Stimulated activated CD4-positive, alpha-beta T cell treated with anti-CD3 and anti-CD28 coated beads, TNF-alpha, amount 100 ng/mL, for 1 hour (primary cell): Measurements from ENCODE around the gene SEC11A.
"Not testable (repeated sequence)": the region's sequence is repeated elsewhere in the genome, so short reads cannot be mapped to it uniquely, and the experiment has no call there.

ENCODE experiments used
- DNase-seq, 3 donors: peaks; one replicate each; pipeline ENCODE4 v3.0.0-alpha.2; 2020; ENCODE audit warnings: low read depth in 3 of 3, low spot score in 1 of 3

SEC11A gene

DNA sequence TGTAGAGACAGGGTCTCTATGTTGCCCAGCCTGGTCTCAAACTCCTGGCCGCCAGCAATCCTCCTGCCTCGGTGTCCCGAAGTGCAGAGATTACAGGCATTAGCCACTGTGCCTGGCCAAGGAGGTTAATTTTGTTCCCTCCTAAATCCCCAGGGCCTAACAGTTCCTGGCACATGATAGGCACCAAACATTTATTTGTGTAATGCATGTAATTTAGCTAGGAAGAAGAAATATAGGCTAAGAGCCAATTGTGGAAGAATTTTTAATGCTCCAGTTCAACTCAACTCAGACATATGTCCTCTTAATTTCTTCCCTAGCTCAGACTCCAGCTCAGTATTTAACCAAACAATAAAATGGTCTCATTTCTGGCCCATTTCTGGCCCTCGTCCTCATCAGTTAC lies 24.8 kb upstream of the SEC11A start:
- no peak for DNase-seq

DNA sequence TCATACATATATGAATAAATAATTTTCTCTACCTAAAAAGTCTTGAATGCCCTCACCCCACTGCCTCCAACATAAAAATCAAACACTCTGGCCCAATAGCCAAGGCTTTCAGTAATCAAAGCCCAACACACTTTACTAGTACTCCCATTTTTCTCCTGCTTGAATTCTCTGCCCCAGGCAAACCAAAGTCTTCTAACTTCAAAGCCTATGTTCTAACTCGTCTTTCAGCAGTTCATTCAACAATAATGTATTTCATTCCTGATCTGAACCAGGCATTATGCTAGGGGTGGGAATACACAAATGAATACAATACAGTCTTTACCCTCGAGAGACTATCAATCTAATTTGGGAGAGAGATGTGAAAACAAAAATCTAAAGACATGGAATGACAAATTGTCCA lies 21.1 kb upstream of the SEC11A start:
- no peak for DNase-seq

DNA sequence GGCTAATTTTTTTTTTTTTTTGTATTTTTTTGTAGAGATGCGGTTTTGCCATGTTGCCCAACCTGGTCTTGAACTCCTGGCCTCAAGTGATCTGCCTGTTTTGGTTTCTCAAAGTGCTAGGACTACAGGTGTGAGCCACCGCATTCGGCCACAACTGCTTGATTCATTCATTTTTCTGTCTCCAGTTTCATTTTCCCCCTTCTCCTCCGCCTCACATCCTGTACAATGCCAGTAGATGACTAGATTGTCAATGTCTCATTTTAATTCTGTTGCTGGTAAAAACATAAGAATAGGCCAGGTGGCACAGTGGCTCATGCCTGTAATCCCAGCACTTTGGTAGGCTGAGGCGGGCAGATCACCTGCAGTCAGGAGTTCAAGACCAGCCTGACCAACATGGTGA lies 20.4 kb upstream of the SEC11A start:
- DNase-seq: peak in 1 of 3 donors; percentile 32

DNA sequence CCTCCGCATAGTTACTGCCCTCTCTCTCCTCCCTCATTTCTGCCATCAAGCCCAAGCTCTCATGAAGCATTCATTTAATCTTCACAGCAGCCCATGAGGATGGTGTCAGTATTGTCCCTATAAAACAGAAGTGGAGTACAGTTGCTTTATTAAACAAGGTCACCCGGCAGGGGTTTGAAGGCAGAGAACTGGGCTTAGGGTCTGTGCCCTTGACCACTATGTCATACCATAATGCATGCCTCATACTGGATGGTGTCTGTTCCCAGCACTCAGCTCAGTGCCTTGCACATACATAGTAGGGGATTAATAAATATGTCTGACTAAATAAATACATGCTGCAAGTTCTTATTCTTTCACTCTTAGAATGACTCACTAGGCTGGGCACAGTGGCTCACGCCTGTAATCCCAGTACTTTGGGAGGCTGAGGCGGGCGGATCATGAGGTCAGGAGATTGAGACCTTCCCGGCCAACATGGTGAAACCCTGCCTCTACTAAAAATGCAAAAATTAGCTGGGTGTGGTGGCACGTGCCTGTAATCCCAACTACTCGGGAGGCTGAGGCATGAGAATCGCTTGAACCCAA lies 19.6 kb upstream of the SEC11A start:
- not testable (repeated sequence) for DNase-seq

DNA sequence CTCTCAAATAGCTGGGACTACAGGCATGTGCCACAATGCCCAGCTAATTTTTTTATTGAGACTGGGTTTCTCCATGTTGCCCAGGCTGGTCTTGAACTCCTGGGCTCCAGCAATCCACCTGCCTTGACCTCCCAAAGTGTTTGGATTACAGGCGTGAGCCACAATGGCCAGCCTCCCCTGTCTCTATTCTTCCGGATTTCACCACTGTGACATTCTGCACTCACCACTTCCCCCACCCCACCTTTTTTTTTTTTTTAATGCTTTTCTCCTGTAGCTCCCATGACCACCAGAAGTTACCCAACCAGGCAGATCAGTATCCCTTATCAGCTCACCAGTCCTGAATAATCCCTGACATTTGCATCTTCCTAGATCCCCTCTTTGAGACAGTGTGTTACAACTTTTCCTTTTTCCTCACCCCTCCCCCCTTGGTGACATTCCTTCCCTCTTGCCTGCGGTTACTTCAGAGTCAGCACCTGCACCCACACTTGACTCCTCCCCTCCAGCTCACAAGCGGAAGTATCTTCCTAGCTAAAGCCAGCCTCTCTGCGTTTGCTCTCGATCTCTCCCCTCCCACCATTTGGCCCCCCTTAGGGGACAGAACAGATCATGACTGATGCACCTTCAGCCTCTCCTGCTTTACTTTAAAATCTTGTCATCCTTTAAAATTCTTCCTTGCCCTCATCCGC lies 19.0 kb upstream of the SEC11A start:
- DNase-seq: peak in 2 of 3 donors; percentile 29

DNA sequence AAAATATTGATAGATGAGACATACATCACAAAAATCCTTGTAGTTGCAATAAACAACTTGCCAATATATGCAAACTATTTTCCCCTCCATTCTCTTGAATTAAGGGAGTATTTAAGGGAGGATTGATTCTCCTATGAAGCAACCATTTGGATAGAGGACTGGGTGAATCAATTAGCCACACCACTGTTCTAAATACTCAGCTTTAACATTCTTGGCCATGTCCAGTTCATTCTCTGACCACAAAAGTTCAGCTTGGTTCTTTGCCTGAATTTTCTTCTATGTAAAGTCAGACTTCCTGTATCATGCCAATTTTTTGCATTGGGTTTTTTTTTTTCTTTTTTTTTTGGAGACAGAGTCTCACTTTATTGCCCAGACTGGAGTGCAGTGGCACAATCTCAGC lies 15.8 kb upstream of the SEC11A start:
- DNase-seq: no peak

DNA sequence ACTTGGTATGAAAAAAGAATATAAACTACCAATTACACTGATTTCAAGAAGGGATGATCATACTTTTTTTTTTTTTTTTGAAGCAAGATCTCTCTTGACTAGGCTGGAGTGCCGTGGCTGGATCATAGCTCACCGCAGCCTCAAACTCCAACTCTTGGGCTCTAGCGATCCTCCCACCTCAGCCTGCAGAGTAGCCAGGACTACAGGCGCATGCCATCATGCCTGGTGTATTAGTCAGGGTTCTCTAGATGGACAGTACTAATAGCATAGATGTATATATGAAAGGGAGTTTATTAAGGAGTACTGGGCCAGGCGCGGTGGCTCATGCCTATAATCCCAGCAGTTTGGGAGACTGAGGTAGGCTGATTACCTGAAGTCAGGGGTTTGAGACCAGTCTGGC lies 11.5 kb upstream of the SEC11A start:
- DNase-seq: no peak

DNA sequence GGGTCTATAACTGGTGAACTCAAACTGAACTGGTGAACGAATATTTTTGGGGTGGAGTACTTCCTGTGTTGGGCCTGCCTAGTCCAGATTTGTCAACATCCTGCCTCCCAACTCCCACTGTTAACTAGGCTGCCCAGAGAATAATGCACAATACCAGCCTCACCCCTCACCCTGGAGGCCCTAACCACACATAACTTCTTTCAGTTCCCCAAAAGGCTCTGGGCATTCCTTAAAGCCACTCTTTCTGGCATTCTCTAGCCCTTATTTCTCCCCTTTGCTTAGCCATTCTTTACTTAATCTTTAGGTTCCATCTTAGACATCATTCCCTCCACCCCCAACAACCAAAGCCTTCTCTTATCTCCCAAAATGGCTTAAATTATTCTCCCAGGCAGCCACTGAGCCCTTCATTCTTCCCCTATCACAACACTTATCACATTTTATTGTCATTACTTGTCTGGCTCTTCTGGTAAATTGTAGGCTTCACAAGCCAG lies 9.1 kb upstream of the SEC11A start:
- no peak for DNase-seq

DNA sequence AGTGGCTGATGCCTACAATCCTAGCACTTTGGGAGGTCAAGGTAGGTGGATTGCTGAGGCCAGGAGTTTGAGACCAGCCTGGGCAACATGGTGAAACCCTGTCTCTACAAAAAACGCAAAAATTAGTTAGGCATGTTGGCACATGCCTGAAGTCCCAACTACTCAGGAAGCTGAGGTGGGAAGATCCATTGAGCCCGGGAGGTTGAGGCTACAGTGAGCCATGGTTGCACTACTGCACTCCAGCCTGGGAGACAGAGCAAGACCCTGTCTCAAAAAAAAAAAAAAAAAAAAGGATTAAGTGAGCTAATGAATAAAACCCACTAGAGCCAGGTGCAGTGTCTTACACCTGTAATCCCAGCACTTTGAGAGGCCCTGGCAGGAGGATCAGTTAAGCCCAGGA lies 6.7 kb upstream of the SEC11A start:
- DNase-seq: no peak

DNA sequence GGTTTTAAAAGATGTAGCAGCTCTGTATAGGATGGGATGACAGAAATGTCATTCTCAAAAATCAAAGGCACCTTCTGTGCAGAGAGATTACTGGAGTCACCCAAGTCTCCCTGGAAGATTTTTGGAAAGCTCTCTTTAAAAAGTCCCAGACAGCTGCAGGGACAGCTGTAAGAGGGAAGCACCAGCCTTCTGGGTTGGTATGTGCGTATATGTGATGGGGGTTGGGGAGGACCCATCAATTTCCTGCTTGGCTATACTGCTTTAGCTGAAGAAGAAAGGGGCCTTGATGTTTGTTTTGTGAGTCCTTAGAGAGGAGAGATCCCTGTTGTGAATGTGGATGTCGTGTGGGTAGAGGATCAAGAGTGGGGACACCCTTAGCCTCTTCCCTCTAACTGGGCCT lies 5.4 kb upstream of the SEC11A start:
- DNase-seq: no peak

DNA sequence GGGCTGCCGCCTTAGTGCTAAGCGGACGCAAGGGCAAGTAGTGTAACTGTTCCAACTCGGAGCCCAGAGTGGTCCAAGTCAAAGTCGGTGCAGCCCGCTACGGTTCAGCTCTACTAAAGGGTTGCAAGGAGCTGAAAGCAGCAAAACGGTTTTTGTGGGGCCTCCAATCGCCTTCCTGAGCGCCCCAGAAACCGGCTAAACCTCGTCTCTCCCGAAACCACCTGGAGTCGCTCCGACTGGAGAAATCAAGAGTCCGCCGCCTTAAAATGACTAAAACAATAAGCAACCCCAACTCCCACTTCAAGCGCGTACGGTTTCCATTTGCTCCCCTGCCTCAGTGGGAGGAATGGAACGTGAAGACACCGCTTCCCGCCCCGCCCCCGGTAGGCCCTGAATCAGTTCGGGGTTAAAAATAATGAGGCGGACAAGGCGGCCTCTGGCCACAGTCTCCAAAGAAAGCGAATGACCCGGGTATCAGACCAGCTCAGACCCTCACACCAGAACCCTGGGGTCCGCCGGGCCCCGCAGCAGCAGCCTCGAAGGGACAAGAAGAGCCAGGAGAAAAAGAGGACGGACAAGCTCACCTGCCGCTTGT lies 401 bp downstream of the SEC11A start:
- DNase-seq: peak in 1 of 3 donors; percentile 23

DNA sequence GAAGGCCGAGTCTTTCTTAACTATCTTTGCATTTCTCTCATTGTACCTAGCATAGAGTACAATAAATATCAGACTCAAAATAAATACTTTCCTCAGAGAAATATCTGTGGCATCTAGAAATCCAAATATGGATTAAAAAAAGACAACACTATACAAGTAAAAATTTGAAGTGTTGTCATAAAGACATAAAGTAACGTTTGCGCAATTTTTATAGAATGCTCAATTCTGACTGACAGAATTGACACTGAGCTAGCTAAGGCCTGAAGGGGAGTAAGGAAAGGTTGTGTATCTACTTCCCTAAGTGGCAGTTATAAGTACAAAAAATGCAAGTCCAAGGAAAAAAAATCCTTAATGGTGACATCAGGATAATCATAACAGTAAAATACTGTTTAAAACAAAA lies 1.1 kb downstream of the SEC11A start:
- DNase-seq: no peak

DNA sequence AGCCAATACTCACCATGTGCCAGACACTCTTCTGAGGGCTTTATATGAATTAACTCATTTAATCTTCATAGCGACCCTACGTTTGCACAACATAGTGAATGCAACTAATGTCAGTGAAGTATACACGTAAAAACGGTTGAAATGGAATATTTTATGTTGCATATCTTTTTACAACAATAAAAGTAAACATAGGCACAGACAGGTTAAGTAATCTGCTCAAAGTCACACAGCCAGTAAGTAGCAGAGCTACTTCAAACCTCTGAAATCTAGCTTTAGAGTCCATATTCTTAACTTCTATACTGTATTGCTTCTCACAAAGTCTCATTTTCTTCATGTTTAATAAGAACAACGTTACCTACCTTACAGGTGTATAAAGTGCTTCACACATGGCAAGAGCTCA lies 1.6 kb downstream of the SEC11A start:
- no peak for DNase-seq

DNA sequence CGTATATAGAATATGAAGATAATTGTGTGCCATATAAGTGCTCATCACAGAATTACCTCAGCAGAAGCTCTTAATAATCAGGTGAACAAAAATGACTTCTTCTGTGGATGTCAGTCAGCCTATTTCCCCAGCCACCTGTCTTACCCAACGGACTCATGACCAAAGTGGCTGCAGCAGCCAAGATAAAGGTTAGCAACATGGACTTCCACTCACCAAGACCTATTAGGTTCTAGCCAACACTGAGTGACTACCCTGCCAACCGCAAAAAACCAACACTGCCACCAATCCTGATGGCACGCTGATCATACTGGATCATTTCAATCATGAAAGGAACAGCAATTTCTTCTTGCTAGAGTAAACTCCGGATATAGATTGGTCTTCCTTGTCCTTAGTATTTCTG lies 12.1 kb downstream of the SEC11A start:
- no peak for DNase-seq

DNA sequence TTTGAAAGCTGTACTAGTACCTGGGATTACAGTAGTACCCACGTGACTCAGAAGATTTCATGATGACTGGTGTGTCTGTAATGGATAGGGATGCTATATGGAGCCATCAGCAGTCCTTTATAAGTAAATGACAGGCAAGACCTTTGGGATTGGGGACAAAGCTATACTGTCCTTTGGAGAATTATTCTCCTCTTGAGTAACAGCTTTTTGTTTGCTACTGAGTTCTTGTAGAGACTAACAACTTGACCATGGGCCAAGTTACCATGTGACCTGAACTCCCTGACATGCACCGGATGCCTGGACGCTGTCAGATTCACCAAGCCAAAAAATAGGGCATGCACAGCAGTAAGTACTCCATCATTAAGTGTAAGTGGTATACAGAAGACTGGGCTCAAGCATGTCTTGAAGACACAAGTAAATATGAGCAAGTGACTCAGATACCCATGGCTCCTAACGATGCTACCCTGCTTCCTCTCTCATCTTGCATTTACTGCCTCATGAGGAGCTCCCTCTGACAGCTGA lies 12.9 kb downstream of the SEC11A start:
- no peak for DNase-seq

DNA sequence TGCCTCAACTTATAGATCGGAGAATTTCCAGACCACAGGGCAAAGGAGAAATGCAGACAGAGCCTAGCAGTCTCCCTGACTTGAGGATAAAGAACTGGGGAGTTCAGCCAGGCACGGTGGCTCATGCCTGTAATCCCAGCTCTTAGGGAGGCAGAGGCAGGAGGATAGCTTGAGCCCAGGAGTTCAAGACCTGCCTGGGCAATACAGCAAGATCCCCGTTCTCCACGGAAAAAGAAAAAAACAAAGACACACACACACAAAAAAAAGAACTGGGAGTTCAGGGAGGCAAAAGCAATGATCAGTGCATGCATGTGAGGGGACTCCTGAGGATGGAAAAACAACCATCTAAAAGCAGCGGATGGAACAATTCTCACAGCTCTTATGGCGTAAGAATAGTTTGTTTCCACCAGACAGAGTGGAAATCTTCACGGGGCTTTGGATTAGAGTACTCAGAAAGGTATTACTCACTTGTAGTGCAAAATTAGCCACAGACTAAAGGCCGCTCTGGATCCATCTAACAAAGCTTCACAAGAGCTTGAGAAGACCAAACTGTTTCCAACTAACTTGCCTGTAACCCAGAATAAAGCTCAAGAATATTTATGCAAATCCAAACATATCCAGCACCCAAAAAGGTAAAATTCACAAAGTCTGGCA lies 16.3 kb downstream of the SEC11A start:
- DNase-seq: no peak

DNA sequence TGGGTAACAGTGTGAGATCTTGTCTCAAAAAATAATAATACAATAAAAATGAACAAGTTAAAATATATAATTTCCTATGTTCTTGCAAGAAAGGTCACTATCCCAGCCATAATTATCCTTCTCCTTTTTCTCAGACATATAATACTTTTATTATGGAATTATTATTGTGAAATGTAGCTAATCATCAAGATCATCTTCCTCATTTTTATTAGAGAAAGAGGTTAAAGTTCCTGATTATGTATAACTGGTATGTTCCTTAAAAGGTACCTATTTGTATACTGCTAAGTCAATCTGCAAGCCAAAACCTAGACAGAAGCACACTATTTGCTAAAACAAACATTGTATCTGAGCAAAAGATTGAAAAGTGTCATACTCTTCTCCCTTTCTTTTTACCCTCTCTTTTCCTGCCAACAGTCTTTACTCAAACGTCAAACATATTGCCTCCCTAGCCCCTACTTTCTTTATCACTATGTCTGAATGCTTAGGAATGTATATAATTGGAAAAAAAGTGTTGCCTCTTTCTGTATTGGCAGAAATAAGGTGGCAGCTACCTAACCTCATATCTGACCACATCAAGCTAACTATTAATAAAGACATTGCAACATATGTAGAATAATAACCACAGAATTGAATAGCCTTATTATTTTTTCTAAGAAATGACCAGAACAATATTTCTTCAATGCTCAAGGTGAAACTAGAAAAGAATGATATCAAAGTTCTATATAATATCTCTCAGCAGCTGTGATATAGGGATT lies 18.5 kb downstream of the SEC11A start:
- DNase-seq: no peak

DNA sequence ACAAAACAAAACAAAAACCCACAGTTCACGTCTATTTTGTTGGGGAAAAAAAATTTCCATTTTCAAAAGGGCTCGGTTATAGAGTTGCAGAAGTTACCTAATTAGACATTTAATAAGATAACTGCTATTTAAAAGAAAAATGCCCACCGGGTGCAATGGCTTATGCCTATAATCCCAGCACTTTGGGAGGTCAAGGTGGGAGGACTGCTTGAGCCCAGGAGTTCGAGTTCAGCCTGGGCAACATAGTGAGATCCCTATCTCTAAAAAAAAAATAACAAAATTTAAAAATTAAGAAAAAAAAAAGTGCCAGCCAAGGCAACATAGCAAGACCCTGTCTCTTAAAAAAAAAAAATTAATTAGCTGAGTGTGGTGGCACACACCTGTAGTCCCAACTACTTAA lies 19.2 kb downstream of the SEC11A start:
- no peak for DNase-seq

DNA sequence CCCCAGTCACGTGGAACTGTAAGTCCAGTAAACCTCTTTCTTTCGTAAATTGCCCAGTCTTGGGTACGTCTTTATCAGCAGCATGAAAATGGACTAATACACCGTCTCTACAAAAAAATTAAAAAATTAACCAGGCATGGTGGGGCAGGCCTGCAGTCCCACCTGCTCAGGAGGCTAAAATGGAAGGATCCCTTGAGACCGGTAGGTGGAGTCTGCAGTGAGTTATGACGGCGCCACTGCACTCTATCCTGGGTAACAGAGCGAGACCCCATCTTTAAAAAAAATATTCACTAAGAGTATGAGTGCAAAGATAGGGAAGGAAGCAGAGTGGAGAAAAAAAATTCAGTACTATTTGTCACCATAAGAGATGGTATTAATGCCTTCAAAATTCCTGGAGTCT lies 25.6 kb downstream of the SEC11A start:
- no peak for DNase-seq

DNA sequence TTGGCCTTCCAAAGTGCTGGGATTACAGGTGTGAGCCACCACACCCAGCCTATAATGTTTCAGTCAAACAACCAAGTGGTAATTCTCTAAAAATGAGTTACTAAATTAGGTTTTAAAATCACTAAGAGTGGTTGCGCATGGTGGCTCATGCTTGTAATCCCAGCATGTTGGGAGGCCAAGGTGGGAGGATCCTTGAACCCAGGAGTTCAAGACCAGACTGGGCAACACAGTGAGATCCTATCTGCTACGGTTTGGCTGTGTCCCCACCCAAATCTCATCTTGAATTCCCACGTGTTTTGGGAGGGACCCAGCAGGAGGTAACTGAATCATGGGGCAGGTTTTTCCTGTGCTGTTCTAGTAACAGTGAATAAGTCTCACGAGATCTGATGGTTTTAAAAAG lies 26.1 kb downstream of the SEC11A start:
- DNase-seq: no peak

DNA sequence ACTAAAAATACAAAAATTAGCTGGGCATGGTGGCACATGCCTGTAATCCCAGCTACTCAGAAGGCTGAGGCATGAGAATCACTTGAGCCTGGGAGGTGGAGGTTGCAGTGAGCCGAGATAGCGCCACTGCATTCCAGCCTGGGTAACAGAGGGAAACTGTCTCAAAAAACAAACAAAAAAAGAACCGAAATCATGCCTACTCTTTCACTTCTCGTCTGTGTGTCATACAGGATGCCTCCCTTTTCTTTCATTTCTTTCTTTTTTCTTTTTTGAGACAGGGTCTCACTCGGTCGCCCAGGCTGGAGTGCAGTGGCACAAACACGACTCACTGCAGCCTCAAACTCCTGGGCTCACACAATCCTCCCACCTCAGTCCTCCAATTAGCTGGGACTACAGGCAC lies 29.5 kb downstream of the SEC11A start:
- not testable (repeated sequence) for DNase-seq
